Thyroid gland (tissue), 4 donors: ENCODE results near the gene RPTOR.

Source experiments
- CTCF ChIP-seq, 6 experiments: fragments of 200-600 bp in 3 of 6; fragments of 450-650 bp in 3 of 6; sonication (generic) in 3 of 6; IDR thresholded peaks; one replicate each; pipeline ENCODE4 v1.5.1; 2016 to 2019; ENCODE audit warnings: antibody characterized with exemption in 6 of 6, mild to moderate bottlenecking in 2 of 6, inconsistent platforms in 1 of 6, moderate library complexity in 1 of 6
- POLR2A ChIP-seq, 2 donors: fragments of 450-650 bp; IDR thresholded peaks; one replicate each; pipeline ENCODE4 v1.6.1; 2017; ENCODE audit warnings: antibody characterized with exemption in 2 of 2, mild to moderate bottlenecking in 2 of 2, moderate library complexity in 1 of 2

- no peak for TF ChIP-seq POLR2A (IDR thresholded peaks at IDR 0.05)
- no peak for TF ChIP-seq CTCF (IDR thresholded peaks at IDR 0.05)
These were observed 363.6 kb downstream of the RPTOR start for GRCh38 chr17:80908211-80908610.
